Measurements from ENCODE around the gene OR2C3. TPM values are rescaled to one million over a fixed set of nuclear protein-coding genes. Genes with fewer than 3 reads are reported as not detected.

The OR2C3 gene
- not detected for total RNA-seq
- polyA plus RNA-seq, result under 1 TPM in 1 of 2 donors, not detected in 1; 0.02 TPM

DNA sequence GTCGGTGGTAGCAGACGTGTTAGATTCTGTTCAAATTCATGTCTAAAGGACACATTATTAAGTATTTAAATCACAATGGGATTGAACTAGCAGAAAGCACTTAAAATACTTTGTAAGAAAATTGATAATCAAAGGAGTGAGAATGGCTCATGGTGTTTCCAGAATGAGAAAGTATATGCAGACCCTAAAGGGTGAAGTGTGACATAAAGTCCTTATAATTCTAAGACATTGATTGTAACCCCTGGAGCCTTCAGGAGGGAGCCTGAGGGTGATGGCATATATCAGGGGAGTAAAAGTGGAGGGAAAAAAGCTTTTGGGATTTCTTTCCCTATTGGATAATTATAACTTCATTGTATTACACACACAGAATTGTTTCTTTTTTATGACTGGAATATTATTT is at the start of gene OR2C3:
OR2C3 (minus strand) TSS at position 101 of the 400 bp plus-strand sequence. CDS start 3,929 bp downstream, outside the sequence.
- no peak within 1 kb of the TSS for H3K27ac ChIP-seq
- 45 to 49% methylated on average over 2 of the region's 2 CpGs for WGBS, 2 donors
- ATAC-seq (no peak), FAIRE-seq (no peak), DNase-seq (no peak)
- H3K4me1 ChIP-seq, result no peaks in the 10 kb centered on the region
- H3K27me3 ChIP-seq, result peaks cover 0 to 4% (median 0%) of the 10 kb centered on the region in 4 donors
- no peak for TF ChIP-seq CTCF (IDR thresholded peaks at IDR 0.05)
- no peak within 1 kb of the TSS for H3K4me3 ChIP-seq
- intact Hi-C loops (cut with DNase I), result no loop called here
- no peaks in the 10 kb centered on the region for H3K36me3 ChIP-seq
- no peaks in the 10 kb centered on the region for H3K9me3 ChIP-seq

GRCh38 chr1:247578946-247579460 is 42.8 kb upstream of the OR2C3 start:
- DNase-seq (no peak), FAIRE-seq (no peak), ATAC-seq (no peak)
- no peaks in the 10 kb centered on the region for H3K4me1 ChIP-seq
- WGBS, 2 donors, result 37 to 45% methylated on average over 5 of the region's 5 CpGs
- no peaks in the 10 kb centered on the region for H3K9me3 ChIP-seq
- no peaks in the 10 kb centered on the region for H3K36me3 ChIP-seq
- H3K27me3 ChIP-seq, result no peaks in the 10 kb centered on the region
- no peak overlapping the region for H3K4me3 ChIP-seq
- intact Hi-C loops (cut with DNase I), result no loop called here
- no peak for TF ChIP-seq CTCF (IDR thresholded peaks at IDR 0.05)
- H3K27ac ChIP-seq, result no peak overlapping the region

DNA sequence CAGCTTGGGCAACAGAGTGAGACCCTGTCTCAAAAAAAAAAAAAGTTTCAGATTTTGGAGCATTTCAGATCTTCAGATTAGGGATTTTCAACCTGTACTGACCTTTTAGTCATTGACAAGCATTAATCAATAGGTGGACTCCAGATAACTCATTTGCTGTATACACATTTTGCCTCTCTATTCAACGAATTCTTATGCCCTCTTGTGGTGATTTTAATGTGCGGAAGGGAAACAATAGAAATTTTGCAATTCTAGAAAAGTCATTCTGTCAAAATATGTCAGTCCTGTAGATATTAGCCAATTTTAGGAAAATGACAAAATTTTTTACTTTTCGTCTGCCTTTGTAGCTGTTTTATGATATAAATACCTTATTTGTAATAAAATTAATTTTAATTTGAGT is 40.3 kb upstream of the OR2C3 start:
- H3K9me3 ChIP-seq, result no peaks in the 10 kb centered on the region
- 26 to 36% methylated on average over 3 of the region's 3 CpGs for WGBS, 2 donors
- no peak for TF ChIP-seq CTCF (IDR thresholded peaks at IDR 0.05)
- FAIRE-seq (no peak), ATAC-seq (no peak), DNase-seq (no peak)
- H3K27me3 ChIP-seq, result no peaks in the 10 kb centered on the region
- intact Hi-C loops (cut with DNase I), result no loop called here
- no peaks in the 10 kb centered on the region for H3K36me3 ChIP-seq
- H3K4me1 ChIP-seq, result no peaks in the 10 kb centered on the region
- H3K27ac ChIP-seq, result no peak overlapping the region
- no peak overlapping the region for H3K4me3 ChIP-seq

DNA sequence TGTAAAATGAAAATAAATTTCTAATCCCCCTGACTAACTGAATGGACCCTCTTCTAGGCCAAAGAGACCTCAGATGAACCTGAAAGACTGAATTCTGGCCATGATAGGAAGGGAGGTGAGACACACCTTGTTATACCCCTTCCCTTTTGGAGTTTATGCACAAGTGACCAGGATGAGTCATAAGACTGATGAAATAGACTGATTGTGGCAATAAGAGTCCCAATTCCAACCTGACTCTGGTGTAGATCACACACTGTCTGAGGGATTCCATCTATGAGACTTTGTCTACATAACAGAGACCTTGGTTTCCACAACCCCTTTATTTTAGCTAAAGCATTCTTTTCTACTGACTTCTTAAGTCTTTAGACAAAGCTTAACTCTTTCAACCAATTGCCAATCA is 38.4 kb upstream of the OR2C3 start:
- Histone ChIP-seq H3K4me3 (no peak overlapping the region), H3K4me1 (no peaks in the 10 kb centered on the region), H3K27ac (no peak overlapping the region), H3K27me3 (no peaks in the 10 kb centered on the region), H3K36me3 (no peaks in the 10 kb centered on the region), H3K9me3 (no peaks in the 10 kb centered on the region)
- DNase-seq, result no peak
- ATAC-seq, result no peak
- TF ChIP-seq CTCF (IDR thresholded peaks at IDR 0.05), result no peak
- FAIRE-seq, result no peak
- intact Hi-C loops (cut with DNase I), result no loop called here

- DNase-seq, result no peak
- intact Hi-C loops (cut with DNase I), result no loop called here
- no peak for TF ChIP-seq CTCF (IDR thresholded peaks at IDR 0.05)
- WGBS, 2 donors, result 41 to 47% methylated on average over 1 of the region's 1 CpG
- H3K36me3 ChIP-seq, result no peaks in the 10 kb centered on the region
- no peaks in the 10 kb centered on the region for H3K27me3 ChIP-seq
- no peaks in the 10 kb centered on the region for H3K9me3 ChIP-seq
- no peaks in the 10 kb centered on the region for H3K4me1 ChIP-seq
- no peak overlapping the region for H3K4me3 ChIP-seq
- no peak for FAIRE-seq
- ATAC-seq, result no peak
- H3K27ac ChIP-seq, result no peak overlapping the region
Measured at GRCh38 chr1:247574236-247574635, 38.0 kb upstream of the OR2C3 start.

Data from pancreas (tissue), 10 donors.